Measurements from ENCODE around the gene NDUFAF3.

NDUFAF3 gene

GRCh38 chr3:49054344-49054862 is 32.5 kb downstream of the NDUFAF3 start:
- DNase-seq (ENCODE audit: low read depth), result no peak

DNA sequence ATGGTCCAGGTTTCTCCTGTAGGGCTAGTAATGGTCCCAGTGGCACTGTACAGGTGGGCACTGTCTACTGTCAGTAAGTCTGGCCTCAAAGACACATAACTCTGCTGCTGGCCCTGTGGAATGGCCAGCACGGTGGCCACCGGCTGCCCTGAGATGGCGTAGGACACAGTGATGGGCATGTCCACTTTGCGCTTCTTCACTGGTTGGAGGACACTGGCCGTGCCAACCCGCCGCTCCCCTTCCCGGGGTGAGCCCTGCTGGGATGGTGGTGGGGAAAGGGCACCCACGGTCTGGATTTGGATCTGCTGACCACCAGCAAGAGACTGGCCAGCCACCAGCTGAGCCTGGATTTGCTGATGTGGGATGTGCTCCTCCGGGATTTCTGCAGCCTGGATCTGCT is 35.3 kb downstream of the NDUFAF3 start:
- no peak for DNase-seq (ENCODE audit: low read depth)

GRCh38 chr3:49058011-49058410 is 36.1 kb downstream of the NDUFAF3 start:
- no peak for DNase-seq (ENCODE audit: low read depth)

Data from activated T-cell treated with anti-CD3 and anti-CD28 coated beads for 48 hours (primary cell).